ENCODE results near the gene CHD3.
A peak's percentile ranks its signal among the peaks of the same experiment; 100 is the strongest.

The CHD3 gene

DNA sequence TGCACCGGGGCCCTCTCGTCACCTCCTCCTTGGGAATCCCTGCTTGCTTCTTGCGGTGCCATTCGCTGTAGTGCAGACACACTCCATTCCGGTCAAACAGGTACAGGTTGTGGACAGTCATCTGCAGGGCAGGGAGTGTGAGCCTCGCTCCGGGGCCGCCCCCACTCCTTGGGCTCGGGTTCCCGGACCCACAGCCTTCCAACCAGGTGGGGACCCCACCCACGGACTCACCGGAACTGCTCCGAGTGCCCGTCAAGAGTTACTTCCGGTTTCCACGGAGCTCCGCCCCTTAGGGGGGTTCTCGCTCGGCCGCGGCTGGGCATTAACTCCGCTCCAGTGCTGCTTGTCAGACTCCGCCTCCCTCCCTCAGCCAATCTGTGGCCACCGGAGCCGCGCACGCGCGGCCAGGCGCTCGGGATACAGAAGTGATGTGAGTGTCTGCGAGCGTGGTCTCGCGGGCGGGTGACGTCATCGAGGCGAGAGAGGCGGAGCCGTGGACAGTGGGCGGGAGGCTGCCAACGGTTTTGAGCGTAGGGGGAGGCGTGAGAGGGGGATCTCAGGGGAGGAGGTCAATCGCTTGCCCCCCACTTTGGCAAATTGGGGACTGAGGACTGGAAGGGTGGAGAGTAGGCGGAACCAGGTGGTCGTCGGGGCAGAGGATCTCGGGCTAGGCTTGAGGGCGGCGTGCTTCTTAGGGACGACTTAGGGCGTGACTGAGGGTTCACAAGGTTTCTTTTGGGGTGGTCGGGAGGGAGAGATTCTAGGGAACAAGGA is 43.3 kb downstream of the CHD3 start, which contains the start of the genes CNTROB and TRAPPC1:
Gene CNTROB (plus strand): TSS at position 498 of the 774 bp plus-strand sequence. CDS start 874 bp downstream, outside the sequence.
Gene TRAPPC1 (minus strand): TSS at position 238 of the 774 bp plus-strand sequence. CDS start 117 bp downstream, at position 121.
- Histone ChIP-seq H3K27me3 (ENCODE audit: insufficient read depth, low read depth) (no peaks in the 10 kb centered on the region), H3K4me2 (peak within 1 kb of the TSS; percentile 36), H3K9ac (peak within 1 kb of the TSS; percentile 53; the same call in 1 of the 2 replicates), H3K79me2 (ENCODE audit: insufficient read depth, low read depth) (no peaks in the 10 kb centered on the region), H3K4me1 (ENCODE audit: low read depth, poor library complexity, severe bottlenecking) (no peaks in the 10 kb centered on the region), H3K4me3 (IDR thresholded peaks at IDR 0.05; ENCODE audit: insufficient read depth, low read depth, low read length) (no peak within 1 kb of the TSS), H2AFZ (ENCODE audit: low read depth) (peak within 1 kb of the TSS; percentile 34; the same call in 1 of the 2 replicates), H3K27ac (no peak within 1 kb of the TSS), H4K20me1 (ENCODE audit: insufficient read depth) (no peaks in the 10 kb centered on the region), H3K36me3 (ENCODE audit: insufficient read depth) (no peaks in the 10 kb centered on the region)
- TF ChIP-seq, protein P1, sequence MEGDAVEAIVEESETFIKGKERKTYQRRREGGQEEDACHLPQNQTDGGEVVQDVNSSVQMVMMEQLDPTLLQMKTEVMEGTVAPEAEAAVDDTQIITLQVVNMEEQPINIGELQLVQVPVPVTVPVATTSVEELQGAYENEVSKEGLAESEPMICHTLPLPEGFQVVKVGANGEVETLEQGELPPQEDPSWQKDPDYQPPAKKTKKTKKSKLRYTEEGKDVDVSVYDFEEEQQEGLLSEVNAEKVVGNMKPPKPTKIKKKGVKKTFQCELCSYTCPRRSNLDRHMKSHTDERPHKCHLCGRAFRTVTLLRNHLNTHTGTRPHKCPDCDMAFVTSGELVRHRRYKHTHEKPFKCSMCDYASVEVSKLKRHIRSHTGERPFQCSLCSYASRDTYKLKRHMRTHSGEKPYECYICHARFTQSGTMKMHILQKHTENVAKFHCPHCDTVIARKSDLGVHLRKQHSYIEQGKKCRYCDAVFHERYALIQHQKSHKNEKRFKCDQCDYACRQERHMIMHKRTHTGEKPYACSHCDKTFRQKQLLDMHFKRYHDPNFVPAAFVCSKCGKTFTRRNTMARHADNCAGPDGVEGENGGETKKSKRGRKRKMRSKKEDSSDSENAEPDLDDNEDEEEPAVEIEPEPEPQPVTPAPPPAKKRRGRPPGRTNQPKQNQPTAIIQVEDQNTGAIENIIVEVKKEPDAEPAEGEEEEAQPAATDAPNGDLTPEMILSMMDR (conservative IDR thresholded peaks at IDR 0.05; ENCODE audit: low read depth, low read length), result no peak

DNA sequence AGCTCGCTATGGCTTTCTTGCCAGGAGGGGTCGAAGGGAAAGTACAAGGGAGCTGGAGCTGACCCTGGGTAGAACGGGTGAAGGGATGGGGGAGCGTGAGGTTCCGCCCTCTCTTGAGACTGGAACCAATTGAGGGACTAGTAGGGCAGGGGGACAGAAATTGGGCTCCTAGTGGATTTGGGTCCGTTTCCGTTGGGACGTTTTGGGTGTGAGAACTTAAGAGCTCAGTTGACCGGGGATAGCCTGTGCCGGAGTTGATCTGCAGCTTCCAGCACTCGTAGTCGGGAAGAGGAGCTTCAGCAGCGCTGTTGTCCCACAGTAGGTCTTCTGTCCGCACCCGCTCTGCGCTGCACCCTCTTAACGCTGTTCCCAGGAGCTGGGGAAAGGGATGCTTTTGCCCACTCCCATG is 43.9 kb downstream of the CHD3 start:
- H3K36me3 ChIP-seq (ENCODE audit: insufficient read depth), result no peaks in the 10 kb centered on the region
- no peaks in the 10 kb centered on the region for H3K4me1 ChIP-seq (ENCODE audit: low read depth, poor library complexity, severe bottlenecking)
- H3K9ac ChIP-seq, result peak overlapping the region; percentile 53; the same call in 1 of the 2 replicates
- TF ChIP-seq, protein P1 (conservative IDR thresholded peaks at IDR 0.05; ENCODE audit: low read depth, low read length), result no peak
- H2AFZ ChIP-seq (ENCODE audit: low read depth), result 0 out of 2 replicates have a peak overlapping the region, but pooled peaks have one; percentile 34
- no peaks in the 10 kb centered on the region for H4K20me1 ChIP-seq (ENCODE audit: insufficient read depth)
- H3K27me3 ChIP-seq (ENCODE audit: insufficient read depth, low read depth), result no peaks in the 10 kb centered on the region
- no peak overlapping the region for H3K4me3 ChIP-seq (IDR thresholded peaks at IDR 0.05; ENCODE audit: insufficient read depth, low read depth, low read length)
- H3K79me2 ChIP-seq (ENCODE audit: insufficient read depth, low read depth), result no peaks in the 10 kb centered on the region
- peak overlapping the region; percentile 36 for H3K4me2 ChIP-seq
- no peak overlapping the region for H3K27ac ChIP-seq

DNA sequence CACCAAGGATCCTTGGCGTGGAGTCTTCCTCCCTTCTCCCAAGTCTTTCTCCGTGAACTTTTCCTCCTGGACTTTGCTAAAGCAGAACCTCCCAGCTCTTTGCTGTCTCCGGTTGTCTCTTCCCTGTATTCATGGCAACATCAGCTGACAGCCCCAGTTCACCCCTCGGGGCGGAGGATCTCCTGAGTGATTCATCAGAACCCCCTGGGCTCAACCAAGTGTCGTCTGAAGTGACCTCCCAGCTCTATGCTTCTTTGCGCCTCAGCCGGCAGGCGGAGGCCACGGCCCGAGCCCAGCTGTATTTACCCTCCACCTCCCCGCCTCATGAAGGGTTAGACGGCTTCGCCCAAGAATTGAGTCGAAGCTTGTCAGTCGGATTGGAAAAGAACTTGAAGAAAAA is 44.4 kb downstream of the CHD3 start:
- TF ChIP-seq, protein P1 (conservative IDR thresholded peaks at IDR 0.05; ENCODE audit: low read depth, low read length), result no peak
- Histone ChIP-seq H3K4me2 (peak overlapping the region; percentile 36), H4K20me1 (ENCODE audit: insufficient read depth) (no peaks in the 10 kb centered on the region), H3K9ac (peak overlapping the region; percentile 53; the same call in 1 of the 2 replicates), H2AFZ (ENCODE audit: low read depth) (no peak overlapping the region), H3K4me3 (IDR thresholded peaks at IDR 0.05; ENCODE audit: insufficient read depth, low read depth, low read length) (no peak overlapping the region), H3K4me1 (ENCODE audit: low read depth, poor library complexity, severe bottlenecking) (no peaks in the 10 kb centered on the region), H3K36me3 (ENCODE audit: insufficient read depth) (no peaks in the 10 kb centered on the region), H3K79me2 (ENCODE audit: insufficient read depth, low read depth) (no peaks in the 10 kb centered on the region), H3K27ac (no peak overlapping the region), H3K27me3 (ENCODE audit: insufficient read depth, low read depth) (no peaks in the 10 kb centered on the region)

DNA sequence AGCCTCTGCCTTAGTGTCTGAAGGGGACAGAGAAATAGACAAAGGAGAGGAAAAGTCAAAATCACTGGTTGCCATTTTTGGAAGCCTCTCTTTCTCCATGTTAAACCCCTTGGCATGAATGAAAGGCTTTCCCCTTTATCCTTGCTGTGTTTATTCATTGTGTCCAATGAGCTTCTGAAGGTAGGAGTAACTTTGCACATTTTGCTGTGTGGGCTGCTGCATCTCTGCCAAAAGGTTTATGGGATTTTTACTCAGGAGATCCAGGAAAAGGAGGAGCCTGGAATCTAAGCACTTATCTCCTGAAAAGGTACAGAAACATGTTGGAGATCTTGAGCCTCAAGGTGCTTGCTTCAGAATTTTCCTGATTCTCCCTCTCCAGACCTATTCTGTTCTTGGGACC is 47.3 kb downstream of the CHD3 start:
- TF ChIP-seq, protein P1 (conservative IDR thresholded peaks at IDR 0.05; ENCODE audit: low read depth, low read length), result no peak
- Histone ChIP-seq H3K9ac (no peak overlapping the region), H3K4me2 (no peak overlapping the region), H4K20me1 (ENCODE audit: insufficient read depth) (no peaks in the 10 kb centered on the region), H3K27ac (no peak overlapping the region), H3K79me2 (ENCODE audit: insufficient read depth, low read depth) (no peaks in the 10 kb centered on the region), H3K27me3 (ENCODE audit: insufficient read depth, low read depth) (no peaks in the 10 kb centered on the region), H2AFZ (ENCODE audit: low read depth) (no peak overlapping the region), H3K4me1 (ENCODE audit: low read depth, poor library complexity, severe bottlenecking) (no peaks in the 10 kb centered on the region), H3K36me3 (ENCODE audit: insufficient read depth) (no peaks in the 10 kb centered on the region), H3K4me3 (IDR thresholded peaks at IDR 0.05; ENCODE audit: insufficient read depth, low read depth, low read length) (no peak overlapping the region)
